DOHH2 (cell line): Measurements from ENCODE around the gene PTTG1.

ENCODE experiments used
- CTCF ChIP-seq: fragments of 200-600 bp; sonication (generic); IDR thresholded peaks from one replicate; pipeline ENCODE4 v1.5.1; 2014; ENCODE audit warnings: antibody characterized with exemption, mild to moderate bottlenecking, low read depth, low read length; ENCODE audit not compliant: poor library complexity, severe bottlenecking
- EZH2phosphoT487 ChIP-seq: fragments of 200-600 bp; sonication (generic); IDR thresholded peaks from 2 replicates; pipeline ENCODE4 v1.6.1; 2017; ENCODE audit warnings: borderline replicate concordance, mild to moderate bottlenecking, antibody characterized with exemption, low read length, moderate library complexity, mixed read lengths

- TF ChIP-seq CTCF (no peak), EZH2phosphoT487 (no peak)
These were observed 54.3 kb downstream of the PTTG1 start for GRCh38 chr5:160475864-160476438.
